ENCODE data around the gene TTBK2. TPM values are rescaled to one million over a fixed set of nuclear protein-coding genes. Genes with fewer than 3 reads are reported as not detected.

Gene TTBK2
- total RNA-seq, 1 experiment from 2014 or later: 10.6 TPM

- Histone ChIP-seq H3K9me3 (ENCODE audit: control insufficient read depth in 1 of 2, insufficient read depth in 1 of 2, low read depth in 1 of 2, low read length in 2 of 2) (0 out of 4 replicates have a peak, but pooled peaks cover 0 to under 1% of the 10 kb centered on the region in 2 experiments), H3K36me3 (ENCODE audit: control insufficient read depth in 1 of 2, insufficient read depth in 2 of 2, low read length in 2 of 2) (no peaks in the 10 kb centered on the region; a peak in 1 of 4 replicates), H3K4me1 (ENCODE audit: control insufficient read depth in 1 of 2, insufficient read depth in 2 of 2, low read length in 2 of 2) (no peaks in the 10 kb centered on the region), H2AFZ (ENCODE audit: low read depth, low read length, poor library complexity, severe bottlenecking) (no peak overlapping the region), H3K4me2 (ENCODE audit: low read length) (no peak overlapping the region), H3K9ac (ENCODE audit: low read length) (no peak overlapping the region), H3K79me2 (ENCODE audit: insufficient read depth, low read length) (no peaks in the 10 kb centered on the region), H3K27ac (ENCODE audit: low read depth, low read length) (no peak overlapping the region), H4K20me1 (ENCODE audit: insufficient read depth) (no peaks in the 10 kb centered on the region), H3K4me3 (replicated peaks in 1 of 2; ENCODE audit: low read depth in 1 of 2, low read length in 2 of 2) (no peak overlapping the region), H3K9me2 (ENCODE audit: insufficient read depth) (no peaks in the 10 kb centered on the region), H3K27me3 (ENCODE audit: insufficient read depth, low read length) (no peaks in the 10 kb centered on the region)
- intact Hi-C loops (cut with micrococcal nuclease): no loop called here
- POLR2A ChIA-PET: no interaction called here
- RAD21 ChIA-PET (ENCODE audit: low non-redundant PET in 1 of 2, low total read pairs in 2 of 2, uncharacterized antibody in 2 of 2, unreplicated experiment in 2 of 2): no interaction called here
- no peak for DNase-seq (ENCODE audit: low read depth, low spot score)
- no peak for TF ChIP-seq POLR2A (IDR thresholded peaks at IDR 0.05; ENCODE audit: borderline replicate concordance, extremely low read depth, insufficient read depth, insufficient read length)
- no peak for TF ChIP-seq SRF (IDR thresholded peaks at IDR 0.05; ENCODE audit: low read depth)
- ATAC-seq: no peak
- CTCF ChIA-PET: no interaction called here
- BruUV-seq (replicated peaks): no TSS peak
These were observed 225.0 kb downstream of the TTBK2 start for GRCh38 chr15:42695527-42696071.

- H3K9me3 ChIP-seq (ENCODE audit: control insufficient read depth in 1 of 2, insufficient read depth in 1 of 2, low read depth in 1 of 2, low read length in 2 of 2): no peaks in the 10 kb centered on the region
- intact Hi-C loops (cut with micrococcal nuclease): no loop called here
- no peaks in the 10 kb centered on the region for H3K4me1 ChIP-seq (ENCODE audit: control insufficient read depth in 1 of 2, insufficient read depth in 2 of 2, low read length in 2 of 2)
- H2AFZ ChIP-seq (ENCODE audit: low read depth, low read length, poor library complexity, severe bottlenecking): no peak overlapping the region
- no peak for DNase-seq (ENCODE audit: low read depth, low spot score)
- RAD21 ChIA-PET (ENCODE audit: low non-redundant PET in 1 of 2, low total read pairs in 2 of 2, uncharacterized antibody in 2 of 2, unreplicated experiment in 2 of 2): no interaction called here
- CTCF ChIA-PET: no interaction called here
- POLR2A ChIA-PET: no interaction called here
- H3K27ac ChIP-seq (ENCODE audit: low read depth, low read length): no peak overlapping the region
- no peaks in the 10 kb centered on the region; a peak in 1 of 4 replicates for H3K36me3 ChIP-seq (ENCODE audit: control insufficient read depth in 1 of 2, insufficient read depth in 2 of 2, low read length in 2 of 2)
- H3K79me2 ChIP-seq (ENCODE audit: insufficient read depth, low read length): no peaks in the 10 kb centered on the region
- BruUV-seq (replicated peaks): no TSS peak
- no peak overlapping the region for H3K4me3 ChIP-seq (replicated peaks in 1 of 2; ENCODE audit: low read depth in 1 of 2, low read length in 2 of 2)
- H3K9ac ChIP-seq (ENCODE audit: low read length): no peak overlapping the region
- TF ChIP-seq SRF (IDR thresholded peaks at IDR 0.05; ENCODE audit: low read depth) (no peak), CTCF (IDR thresholded peaks at IDR 0.05 in 2 of 3, conservative IDR thresholded peaks at IDR 0.05 in 1 of 3; ENCODE audit: borderline replicate concordance in 1 of 3, insufficient read depth in 1 of 3, low read depth in 2 of 3, low read length in 2 of 3) (no peak)
- H3K4me2 ChIP-seq (ENCODE audit: low read length): no peak overlapping the region
- no peaks in the 10 kb centered on the region for H3K27me3 ChIP-seq (ENCODE audit: insufficient read depth, low read length)
- no peaks in the 10 kb centered on the region for H3K9me2 ChIP-seq (ENCODE audit: insufficient read depth)
- no peak for ATAC-seq
- H4K20me1 ChIP-seq (ENCODE audit: insufficient read depth): no peaks in the 10 kb centered on the region
These were observed 226.2 kb downstream of the TTBK2 start for GRCh38 chr15:42694398-42694797.
